H1 (cell line): ENCODE data around the gene SLX4IP. TPM values are rescaled to one million over a fixed set of nuclear protein-coding genes. Genes with fewer than 3 reads are reported as not detected.

Source experiments
- BRCA1 ChIP-seq: IDR thresholded peaks from 2 replicates; pipeline ENCODE4 v1.6.1; 2012; ENCODE audit warnings: low read depth, low read length, improper control_type of control experiment
- CEBPB ChIP-seq: IDR thresholded peaks from 2 replicates; pipeline ENCODE4 v1.6.1; 2012; ENCODE audit warnings: low read depth, low read length
- CHD7 ChIP-seq: fragments of 300-600 bp; sonication (generic); IDR thresholded peaks from 2 replicates; pipeline ENCODE4 v1.7.1; 2012; ENCODE audit warnings: low read length, moderate library complexity, mild to moderate bottlenecking, inconsistent platforms; ENCODE audit not compliant: insufficient replicate concordance
- CTBP2 ChIP-seq: IDR thresholded peaks from 2 replicates; pipeline ENCODE4 v1.7.0; 2011; ENCODE audit warnings: borderline replicate concordance, mild to moderate bottlenecking, moderate library complexity, mixed read lengths, low read length; ENCODE audit not compliant: insufficient read depth, insufficient read length
- EZH2 ChIP-seq: fragments of 200-600 bp; sonication (generic); IDR thresholded peaks from 2 replicates; pipeline ENCODE4 v1.7.1; 2012; ENCODE audit warnings: low read depth, mild to moderate bottlenecking, moderate library complexity, low read length, inconsistent platforms; ENCODE audit not compliant: severe bottlenecking
- GABPA ChIP-seq: IDR thresholded peaks from 2 replicates; pipeline ENCODE4 v1.6.1; 2011; ENCODE audit warnings: mild to moderate bottlenecking, low read length, moderate library complexity, borderline replicate concordance; ENCODE audit not compliant: insufficient read depth
- JUND ChIP-seq: IDR thresholded peaks from 2 replicates; pipeline ENCODE4 v1.6.1; 2011; ENCODE audit warnings: mild to moderate bottlenecking, improper control_type of control experiment, low read length
- POLR2AphosphoS5 ChIP-seq: IDR thresholded peaks from 2 replicates; pipeline ENCODE4 v1.6.1; 2011; ENCODE audit warnings: low read depth, low read length
- RBBP5 ChIP-seq: IDR thresholded peaks from 2 replicates; pipeline ENCODE4 v1.7.1; 2012; ENCODE audit warnings: low read depth, mild to moderate bottlenecking, inconsistent platforms, low read length, moderate library complexity, borderline replicate concordance
- RNF2 ChIP-seq: fragments of 200-900, 300-1000 bp; sonication (generic); IDR thresholded peaks from 2 replicates; pipeline ENCODE4 v1.7.1; 2016; ENCODE audit warnings: borderline replicate concordance, low read depth, mild to moderate bottlenecking, antibody characterized with exemption, low read length; ENCODE audit not compliant: poor library complexity, severe bottlenecking; ENCODE audit errors: missing control alignments
- polyA plus RNA-seq, 7 experiments: library from polyadenylated mRNA; depleted of rRNA in 3 of 7; stranded (reverse) in 5 of 7; unstranded in 2 of 7; fragments of >200 nt in 5 of 7; fragments of 200-250 nt in 2 of 7; gene quantifications; 1 replicate in 5 of 7; 2 replicates in 1 of 7; 4 replicates in 1 of 7; pipeline versions ENCODE4 v1.2.1 to v1.2.3, GENCODE V29; 2011 to 2013; ENCODE audit warnings: missing spikeins in 2 of 7, mixed read lengths in 2 of 7
- total RNA-seq: library from RNA; stranded (reverse); fragmentation: NEBNext Ultra II Directional; extraction: Animal tissue kit (Norgen Biotek cat#: 25700); gene quantifications from 2 replicates; pipeline ENCODE4 v1.2.1, GENCODE V29; 2021

The SLX4IP gene
- total and polyA plus RNA-seq, 2 of the 8 experiments (the other 6 are each of a cell fraction or from before 2014, with no cell fraction given): 2.4 to 8.7 TPM

GRCh38 chr20:10639077-10639736 lies 204.1 kb downstream of the SLX4IP start (continued):
- TF ChIP-seq CHD7: no peak
- no peak for TF ChIP-seq EZH2
- TF ChIP-seq RBBP5: no peak
- no peak for TF ChIP-seq GABPA
- TF ChIP-seq BRCA1: no peak
- TF ChIP-seq JUND: no peak
- no peak for TF ChIP-seq CTBP2
- TF ChIP-seq CEBPB: no peak
- TF ChIP-seq RNF2: no peak
- TF ChIP-seq POLR2AphosphoS5: no peak
